Central memory CD8-positive, alpha-beta T cell (primary cell): ENCODE results near the gene KIF3C.
"Not testable (repeated sequence)": the region's sequence is repeated elsewhere in the genome, so short reads cannot be mapped to it uniquely, and the experiment has no call there.

Experiments
- ATAC-seq: fragments of 150-1000 bp; cut with Tn5 transposase; replicated peaks from 2 replicates; pipeline ENCODE4 v1.10.0; 2022; ENCODE audit warnings: mild to moderate bottlenecking, moderate FRiP score, moderate number of reproducible peaks; ENCODE audit not compliant: poor library complexity, severe bottlenecking; ENCODE audit errors: extremely low read depth
- DNase-seq, 2 donors: peaks; one replicate each; pipeline ENCODE4 v3.0.0; 2021; ENCODE audit warnings: low spot score in 2 of 2
- H3K27ac Mint-ChIP-seq: one replicate; pipeline ENCODE4 v1.8.0; 2022; ENCODE audit warnings: low read depth, mild to moderate bottlenecking, moderate library complexity, mixed read lengths
- H3K27me3 Mint-ChIP-seq: one replicate; pipeline ENCODE4 v1.8.0; 2022; ENCODE audit warnings: mixed read lengths
- H3K36me3 Mint-ChIP-seq: one replicate; pipeline ENCODE4 v1.8.0; 2022; ENCODE audit warnings: mild to moderate bottlenecking, moderate library complexity, mixed read lengths; ENCODE audit not compliant: insufficient read depth
- H3K4me1 Mint-ChIP-seq: one replicate; pipeline ENCODE4 v1.8.0; 2022; ENCODE audit warnings: mixed read lengths
- H3K4me3 Mint-ChIP-seq: one replicate; pipeline ENCODE4 v1.8.0; 2022; ENCODE audit warnings: mild to moderate bottlenecking, moderate library complexity, mixed read lengths
- H3K9me3 Mint-ChIP-seq: one replicate; pipeline ENCODE4 v1.8.0; 2022; ENCODE audit warnings: mixed read lengths

KIF3C gene

GRCh38 chr2:25939257-25939668 is 43.0 kb downstream of the KIF3C start:
- Mint-ChIP-seq H3K36me3 (peaks cover 3% of the 10 kb centered on the region), H3K4me3 (no peak overlapping the region), H3K27me3 (no peaks in the 10 kb centered on the region)

GRCh38 chr2:25938345-25938744 is 44.0 kb downstream of the KIF3C start:
- Mint-ChIP-seq H3K27me3 (no peaks in the 10 kb centered on the region), H3K4me1 (no peaks in the 10 kb centered on the region), H3K9me3 (no peaks in the 10 kb centered on the region), H3K4me3 (no peak overlapping the region), H3K36me3 (peaks cover 1% of the 10 kb centered on the region), H3K27ac (no peak overlapping the region)
- DNase-seq (no peak), ATAC-seq (no peak)

More at GRCh38 chr2:25939257-25939668, 43.0 kb downstream of the KIF3C start:
- Mint-ChIP-seq H3K27ac (no peak overlapping the region), H3K4me1 (no peaks in the 10 kb centered on the region), H3K9me3 (no peaks in the 10 kb centered on the region)
- DNase-seq: no peak
- ATAC-seq: no peak

GRCh38 chr2:25936889-25937545 is 45.3 kb downstream of the KIF3C start:
- H3K27me3 Mint-ChIP-seq: no peaks in the 10 kb centered on the region
- H3K36me3 Mint-ChIP-seq: peaks cover 1% of the 10 kb centered on the region
- no peaks in the 10 kb centered on the region for H3K9me3 Mint-ChIP-seq
- H3K4me1 Mint-ChIP-seq: no peaks in the 10 kb centered on the region
- DNase-seq (no peak), ATAC-seq (no peak)
- H3K27ac Mint-ChIP-seq: no peak overlapping the region
- H3K4me3 Mint-ChIP-seq: no peak overlapping the region

- H3K9me3 Mint-ChIP-seq: no peaks in the 10 kb centered on the region
- no peaks in the 10 kb centered on the region for H3K27me3 Mint-ChIP-seq
- H3K4me3 Mint-ChIP-seq: no peak overlapping the region
- H3K4me1 Mint-ChIP-seq: no peaks in the 10 kb centered on the region
- ATAC-seq (no peak), DNase-seq (no peak)
- peaks cover 1% of the 10 kb centered on the region for H3K36me3 Mint-ChIP-seq
- no peak overlapping the region for H3K27ac Mint-ChIP-seq
These were observed 48.7 kb downstream of the KIF3C start for GRCh38 chr2:25933622-25934021.

- H3K4me1 Mint-ChIP-seq: no peaks in the 10 kb centered on the region
- no peaks in the 10 kb centered on the region for H3K36me3 Mint-ChIP-seq
- DNase-seq (no peak), ATAC-seq (no peak)
- no peaks in the 10 kb centered on the region for H3K9me3 Mint-ChIP-seq
- H3K27ac Mint-ChIP-seq: no peak overlapping the region
- H3K4me3 Mint-ChIP-seq: no peak overlapping the region
- no peaks in the 10 kb centered on the region for H3K27me3 Mint-ChIP-seq
These were observed 52.4 kb downstream of the KIF3C start for GRCh38 chr2:25929789-25930473.

GRCh38 chr2:25928668-25929067 is 53.6 kb downstream of the KIF3C start:
- DNase-seq (no peak), ATAC-seq (no peak)
- H3K4me1 Mint-ChIP-seq: no peaks in the 10 kb centered on the region
- H3K36me3 Mint-ChIP-seq: no peaks in the 10 kb centered on the region
- no peaks in the 10 kb centered on the region for H3K9me3 Mint-ChIP-seq
- no peak overlapping the region for H3K4me3 Mint-ChIP-seq
- H3K27ac Mint-ChIP-seq: no peak overlapping the region
- no peaks in the 10 kb centered on the region for H3K27me3 Mint-ChIP-seq

GRCh38 chr2:25926984-25927756 is 55.1 kb downstream of the KIF3C start:
- H3K27ac Mint-ChIP-seq: no peak overlapping the region
- H3K9me3 Mint-ChIP-seq: no peaks in the 10 kb centered on the region
- no peaks in the 10 kb centered on the region for H3K4me1 Mint-ChIP-seq
- DNase-seq: no peak
- ATAC-seq: no peak
- H3K27me3 Mint-ChIP-seq: no peaks in the 10 kb centered on the region
- H3K4me3 Mint-ChIP-seq: no peak overlapping the region
- no peaks in the 10 kb centered on the region for H3K36me3 Mint-ChIP-seq

GRCh38 chr2:25922501-25922900 is 59.8 kb downstream of the KIF3C start:
- Mint-ChIP-seq H3K4me1 (no peaks in the 10 kb centered on the region), H3K27me3 (no peaks in the 10 kb centered on the region), H3K36me3 (no peaks in the 10 kb centered on the region), H3K27ac (no peak overlapping the region), H3K4me3 (no peak overlapping the region), H3K9me3 (no peaks in the 10 kb centered on the region)
- DNase-seq (no peak), ATAC-seq (no peak)

- Mint-ChIP-seq H3K4me1 (peaks cover 9% of the 10 kb centered on the region), H3K27ac (no peak overlapping the region), H3K27me3 (no peaks in the 10 kb centered on the region), H3K4me3 (no peak overlapping the region), H3K36me3 (no peaks in the 10 kb centered on the region), H3K9me3 (no peaks in the 10 kb centered on the region)
- DNase-seq (no peak), ATAC-seq (no peak)
These were observed 61.4 kb downstream of the KIF3C start for GRCh38 chr2:25920786-25921415.

- Mint-ChIP-seq H3K27me3 (no peaks in the 10 kb centered on the region), H3K4me1 (peaks cover 9% of the 10 kb centered on the region)
- no peak for ATAC-seq
These were observed 62.0 kb downstream of the KIF3C start for GRCh38 chr2:25920336-25920735.

GRCh38 chr2:25917832-25918231 is 64.5 kb downstream of the KIF3C start:
- ATAC-seq: no peak
- no peak overlapping the region for H3K4me3 Mint-ChIP-seq
- H3K4me1 Mint-ChIP-seq: peaks cover 9% of the 10 kb centered on the region
- no peaks in the 10 kb centered on the region for H3K9me3 Mint-ChIP-seq
- no peak overlapping the region for H3K27ac Mint-ChIP-seq
- H3K27me3 Mint-ChIP-seq: no peaks in the 10 kb centered on the region
- DNase-seq: no peak
- H3K36me3 Mint-ChIP-seq: no peaks in the 10 kb centered on the region

More at GRCh38 chr2:25920336-25920735, 62.0 kb downstream of the KIF3C start:
- Mint-ChIP-seq H3K4me3 (no peak overlapping the region), H3K36me3 (no peaks in the 10 kb centered on the region), H3K27ac (no peak overlapping the region), H3K9me3 (no peaks in the 10 kb centered on the region)
- DNase-seq: no peak

- not testable (repeated sequence) for H3K9me3 Mint-ChIP-seq, H3K27me3 Mint-ChIP-seq, ATAC-seq, H3K4me3 Mint-ChIP-seq, H3K27ac Mint-ChIP-seq, H3K4me1 Mint-ChIP-seq, H3K36me3 Mint-ChIP-seq, DNase-seq
These were observed 64.9 kb downstream of the KIF3C start for GRCh38 chr2:25917411-25917810.
